Activated CD8-positive, alpha-beta memory T cell treated with anti-CD3 and anti-CD28 coated beads, Interleukin-2, amount 50 U/mL, for 48 hours (primary cell): ENCODE data around the gene KCNQ2.
"Not testable (repeated sequence)": the region's sequence is repeated elsewhere in the genome, so short reads cannot be mapped to it uniquely, and the experiment has no call there.

ENCODE experiments used
- DNase-seq: peaks from one replicate; pipeline ENCODE4 v3.0.0-alpha.2; 2020

Gene KCNQ2

GRCh38 chr20:63488315-63489251 lies 16.1 kb upstream of the KCNQ2 start:
- DNase-seq, result no peak

GRCh38 chr20:63487781-63488241 lies 15.4 kb upstream of the KCNQ2 start:
- no peak for DNase-seq

- no peak for DNase-seq
These were observed 14.8 kb upstream of the KCNQ2 start for GRCh38 chr20:63487116-63487764.

GRCh38 chr20:63486300-63486855 lies 13.9 kb upstream of the KCNQ2 start:
- DNase-seq, result no peak

- DNase-seq, result no peak
These were observed 12.4 kb upstream of the KCNQ2 start for GRCh38 chr20:63484651-63485403.

- no peak for DNase-seq
These were observed 11.8 kb upstream of the KCNQ2 start for GRCh38 chr20:63484236-63484635.

GRCh38 chr20:63483834-63484233 lies 11.4 kb upstream of the KCNQ2 start:
- DNase-seq, result no peak

GRCh38 chr20:63482021-63482587 lies 9.6 kb upstream of the KCNQ2 start:
- no peak for DNase-seq

- DNase-seq, result no peak
These were observed 9.0 kb upstream of the KCNQ2 start for GRCh38 chr20:63481503-63481902.

- not testable (repeated sequence) for DNase-seq
These were observed 7.4 kb upstream of the KCNQ2 start for GRCh38 chr20:63479695-63480419.

GRCh38 chr20:63478346-63479302 lies 6.2 kb upstream of the KCNQ2 start:
- DNase-seq, result no peak

- DNase-seq, result no peak
These were observed 5.5 kb upstream of the KCNQ2 start for GRCh38 chr20:63477944-63478343.

GRCh38 chr20:63477061-63477616 lies 4.7 kb upstream of the KCNQ2 start:
- no peak for DNase-seq

GRCh38 chr20:63475209-63475608 lies 2.8 kb upstream of the KCNQ2 start:
- no peak for DNase-seq

GRCh38 chr20:63473555-63474449 lies 1.3 kb upstream of the KCNQ2 start:
- no peak for DNase-seq

- DNase-seq, result no peak
These were observed 471 bp upstream of the KCNQ2 start for GRCh38 chr20:63472862-63473390.

GRCh38 chr20:63471717-63471980 lies 806 bp downstream of the KCNQ2 start:
- no peak for DNase-seq

GRCh38 chr20:63471002-63471716 lies 1.3 kb downstream of the KCNQ2 start:
- DNase-seq, result no peak

GRCh38 chr20:63470410-63470809 lies 2.0 kb downstream of the KCNQ2 start:
- no peak for DNase-seq
